ENCODE measurements around the gene TACR1. TPM values are rescaled to one million over a fixed set of nuclear protein-coding genes. Genes with fewer than 3 reads are reported as not detected.

The TACR1 gene
- total RNA-seq, 1 experiment from 2014 or later, result not detected

DNA sequence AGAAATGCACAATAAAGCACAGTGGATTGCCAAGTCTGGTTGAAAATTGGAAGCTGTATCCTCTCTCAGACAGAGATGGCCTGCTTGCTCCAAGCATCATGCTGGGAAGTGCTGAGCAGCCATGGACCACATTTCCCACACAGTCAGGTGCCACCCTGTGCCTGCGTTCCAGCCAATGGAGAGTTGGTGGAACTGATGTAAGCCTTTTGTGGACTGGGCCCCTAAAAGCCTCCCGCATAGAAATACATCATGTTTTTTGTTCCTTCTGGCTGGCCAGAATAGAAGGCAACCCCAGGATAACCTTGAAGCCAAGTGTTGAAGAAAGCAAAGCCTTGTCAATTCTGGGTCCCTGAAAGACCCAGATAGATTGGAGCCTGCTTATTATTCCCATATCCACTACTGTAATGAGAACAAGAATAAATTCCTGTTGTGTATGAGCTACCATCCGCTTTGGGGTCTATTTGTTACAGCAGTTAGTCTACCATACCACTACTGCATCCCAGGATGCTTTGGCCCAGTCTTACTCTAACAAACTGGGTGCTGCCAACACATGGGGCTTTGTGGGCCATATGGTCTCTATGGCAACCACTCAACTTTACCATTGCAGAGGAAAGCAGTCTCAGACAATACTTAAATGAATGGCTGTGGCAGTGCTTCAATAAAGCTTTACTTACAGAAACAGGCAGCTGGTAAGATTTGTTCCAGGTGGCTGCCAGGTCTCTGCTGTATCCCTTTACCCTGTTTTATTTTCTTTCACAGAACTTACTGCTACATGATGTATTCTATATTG lies 175.5 kb downstream of the TACR1 start:
- no peak overlapping the region for H3K27ac ChIP-seq (ENCODE audit: low read depth, low read length)
- POLR2A ChIA-PET, result no interaction called here
- TF ChIP-seq CBX3 (IDR thresholded peaks at IDR 0.05; ENCODE audit: low read depth), result no peak
- ATAC-seq (no peak), DNase-seq (ENCODE audit: low read depth, low spot score) (no peak)
- no peak overlapping the region for H3K4me3 ChIP-seq (replicated peaks in 1 of 2; ENCODE audit: low read depth in 1 of 2, low read length in 2 of 2)
- BruUV-seq (replicated peaks), result no TSS peak
- intact Hi-C loops (cut with micrococcal nuclease), result no loop called here
- no peaks in the 10 kb centered on the region for H3K79me2 ChIP-seq (ENCODE audit: insufficient read depth, low read length)
- CTCF ChIA-PET, result no interaction called here
- H3K4me1 ChIP-seq (ENCODE audit: control insufficient read depth in 1 of 2, insufficient read depth in 2 of 2, low read length in 2 of 2), result no peaks in the 10 kb centered on the region
- no peak overlapping the region for H3K9ac ChIP-seq (ENCODE audit: low read length)
- H3K36me3 ChIP-seq (ENCODE audit: control insufficient read depth in 1 of 2, insufficient read depth in 2 of 2, low read length in 2 of 2), result no peaks in the 10 kb centered on the region
- H3K9me3 ChIP-seq (ENCODE audit: control insufficient read depth in 1 of 2, insufficient read depth in 1 of 2, low read depth in 1 of 2, low read length in 2 of 2), result no peaks in the 10 kb centered on the region
- H3K4me2 ChIP-seq (ENCODE audit: low read length), result no peak overlapping the region
- H3K27me3 ChIP-seq (ENCODE audit: insufficient read depth, low read length), result no peaks in the 10 kb centered on the region
- no peaks in the 10 kb centered on the region for H3K9me2 ChIP-seq (ENCODE audit: insufficient read depth)
- H4K20me1 ChIP-seq (ENCODE audit: insufficient read depth), result no peaks in the 10 kb centered on the region
- RAD21 ChIA-PET (ENCODE audit: low non-redundant PET in 1 of 2, low total read pairs in 2 of 2, uncharacterized antibody in 2 of 2, unreplicated experiment in 2 of 2), result no interaction called here
- H2AFZ ChIP-seq (ENCODE audit: low read depth, low read length, poor library complexity, severe bottlenecking), result no peak overlapping the region

DNA sequence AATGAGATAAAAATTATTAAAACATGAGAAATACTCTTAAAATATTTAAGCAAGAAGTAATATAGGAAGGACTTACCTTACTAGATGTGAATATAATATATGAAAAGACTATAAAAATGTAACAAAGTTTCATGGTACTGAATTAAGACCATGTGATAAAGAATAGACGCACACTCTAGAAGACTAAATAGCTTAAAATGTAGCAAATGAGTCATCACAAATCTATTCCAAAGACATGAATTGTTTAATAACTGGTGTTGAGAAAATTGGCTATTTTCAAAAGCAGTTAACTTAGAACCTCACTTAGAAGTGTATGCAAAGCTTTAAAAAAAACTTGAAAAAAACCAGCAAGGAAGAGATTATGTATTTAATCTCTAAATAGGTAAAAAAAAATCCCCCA lies 176.8 kb downstream of the TACR1 start:
- POLR2A ChIA-PET, result no interaction called here
- Histone ChIP-seq H4K20me1 (ENCODE audit: insufficient read depth) (no peaks in the 10 kb centered on the region), H3K36me3 (ENCODE audit: control insufficient read depth in 1 of 2, insufficient read depth in 2 of 2, low read length in 2 of 2) (no peaks in the 10 kb centered on the region), H3K79me2 (ENCODE audit: insufficient read depth, low read length) (no peaks in the 10 kb centered on the region), H3K9me3 (ENCODE audit: control insufficient read depth in 1 of 2, insufficient read depth in 1 of 2, low read depth in 1 of 2, low read length in 2 of 2) (no peaks in the 10 kb centered on the region), H3K4me1 (ENCODE audit: control insufficient read depth in 1 of 2, insufficient read depth in 2 of 2, low read length in 2 of 2) (no peaks in the 10 kb centered on the region), H2AFZ (ENCODE audit: low read depth, low read length, poor library complexity, severe bottlenecking) (no peak overlapping the region), H3K4me2 (ENCODE audit: low read length) (no peak overlapping the region), H3K27me3 (ENCODE audit: insufficient read depth, low read length) (no peaks in the 10 kb centered on the region), H3K27ac (ENCODE audit: low read depth, low read length) (no peak overlapping the region), H3K9ac (ENCODE audit: low read length) (no peak overlapping the region), H3K9me2 (ENCODE audit: insufficient read depth) (no peaks in the 10 kb centered on the region), H3K4me3 (replicated peaks in 1 of 2; ENCODE audit: low read depth in 1 of 2, low read length in 2 of 2) (no peak overlapping the region)
- intact Hi-C loops (cut with micrococcal nuclease), result no loop called here
- RAD21 ChIA-PET (ENCODE audit: low non-redundant PET in 1 of 2, low total read pairs in 2 of 2, uncharacterized antibody in 2 of 2, unreplicated experiment in 2 of 2), result no interaction called here
- DNase-seq (ENCODE audit: low read depth, low spot score) (no peak), ATAC-seq (no peak)
- BruUV-seq (replicated peaks), result no TSS peak
- CTCF ChIA-PET, result interaction anchor here (1.2 kb wide), 1 partner anchor 15 kb away, joined by 3 read pairs; no protein-coding TSS in a partner anchor
- no peak for TF ChIP-seq ELF1 (IDR thresholded peaks at IDR 0.05; ENCODE audit: borderline replicate concordance, low read depth)
- no peak for TF ChIP-seq EZH2 (IDR thresholded peaks at IDR 0.05)
- TF ChIP-seq SRF (IDR thresholded peaks at IDR 0.05; ENCODE audit: low read depth), result no peak
- TF ChIP-seq, protein P1, sequence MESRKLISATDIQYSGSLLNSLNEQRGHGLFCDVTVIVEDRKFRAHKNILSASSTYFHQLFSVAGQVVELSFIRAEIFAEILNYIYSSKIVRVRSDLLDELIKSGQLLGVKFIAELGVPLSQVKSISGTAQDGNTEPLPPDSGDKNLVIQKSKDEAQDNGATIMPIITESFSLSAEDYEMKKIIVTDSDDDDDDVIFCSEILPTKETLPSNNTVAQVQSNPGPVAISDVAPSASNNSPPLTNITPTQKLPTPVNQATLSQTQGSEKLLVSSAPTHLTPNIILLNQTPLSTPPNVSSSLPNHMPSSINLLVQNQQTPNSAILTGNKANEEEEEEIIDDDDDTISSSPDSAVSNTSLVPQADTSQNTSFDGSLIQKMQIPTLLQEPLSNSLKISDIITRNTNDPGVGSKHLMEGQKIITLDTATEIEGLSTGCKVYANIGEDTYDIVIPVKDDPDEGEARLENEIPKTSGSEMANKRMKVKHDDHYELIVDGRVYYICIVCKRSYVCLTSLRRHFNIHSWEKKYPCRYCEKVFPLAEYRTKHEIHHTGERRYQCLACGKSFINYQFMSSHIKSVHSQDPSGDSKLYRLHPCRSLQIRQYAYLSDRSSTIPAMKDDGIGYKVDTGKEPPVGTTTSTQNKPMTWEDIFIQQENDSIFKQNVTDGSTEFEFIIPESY (IDR thresholded peaks at IDR 0.05; ENCODE audit: extremely low read depth, insufficient replicate concordance, low read length), result no peak
- TF ChIP-seq, protein P2, sequence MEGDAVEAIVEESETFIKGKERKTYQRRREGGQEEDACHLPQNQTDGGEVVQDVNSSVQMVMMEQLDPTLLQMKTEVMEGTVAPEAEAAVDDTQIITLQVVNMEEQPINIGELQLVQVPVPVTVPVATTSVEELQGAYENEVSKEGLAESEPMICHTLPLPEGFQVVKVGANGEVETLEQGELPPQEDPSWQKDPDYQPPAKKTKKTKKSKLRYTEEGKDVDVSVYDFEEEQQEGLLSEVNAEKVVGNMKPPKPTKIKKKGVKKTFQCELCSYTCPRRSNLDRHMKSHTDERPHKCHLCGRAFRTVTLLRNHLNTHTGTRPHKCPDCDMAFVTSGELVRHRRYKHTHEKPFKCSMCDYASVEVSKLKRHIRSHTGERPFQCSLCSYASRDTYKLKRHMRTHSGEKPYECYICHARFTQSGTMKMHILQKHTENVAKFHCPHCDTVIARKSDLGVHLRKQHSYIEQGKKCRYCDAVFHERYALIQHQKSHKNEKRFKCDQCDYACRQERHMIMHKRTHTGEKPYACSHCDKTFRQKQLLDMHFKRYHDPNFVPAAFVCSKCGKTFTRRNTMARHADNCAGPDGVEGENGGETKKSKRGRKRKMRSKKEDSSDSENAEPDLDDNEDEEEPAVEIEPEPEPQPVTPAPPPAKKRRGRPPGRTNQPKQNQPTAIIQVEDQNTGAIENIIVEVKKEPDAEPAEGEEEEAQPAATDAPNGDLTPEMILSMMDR (IDR thresholded peaks at IDR 0.05 in 2 of 3, conservative IDR thresholded peaks at IDR 0.05 in 1 of 3; ENCODE audit: borderline replicate concordance in 1 of 3, insufficient read depth in 1 of 3, low read depth in 2 of 3, low read length in 2 of 3), result no peak
- no peak for TF ChIP-seq JUND (IDR thresholded peaks at IDR 0.05)
- TF ChIP-seq, protein P3, sequence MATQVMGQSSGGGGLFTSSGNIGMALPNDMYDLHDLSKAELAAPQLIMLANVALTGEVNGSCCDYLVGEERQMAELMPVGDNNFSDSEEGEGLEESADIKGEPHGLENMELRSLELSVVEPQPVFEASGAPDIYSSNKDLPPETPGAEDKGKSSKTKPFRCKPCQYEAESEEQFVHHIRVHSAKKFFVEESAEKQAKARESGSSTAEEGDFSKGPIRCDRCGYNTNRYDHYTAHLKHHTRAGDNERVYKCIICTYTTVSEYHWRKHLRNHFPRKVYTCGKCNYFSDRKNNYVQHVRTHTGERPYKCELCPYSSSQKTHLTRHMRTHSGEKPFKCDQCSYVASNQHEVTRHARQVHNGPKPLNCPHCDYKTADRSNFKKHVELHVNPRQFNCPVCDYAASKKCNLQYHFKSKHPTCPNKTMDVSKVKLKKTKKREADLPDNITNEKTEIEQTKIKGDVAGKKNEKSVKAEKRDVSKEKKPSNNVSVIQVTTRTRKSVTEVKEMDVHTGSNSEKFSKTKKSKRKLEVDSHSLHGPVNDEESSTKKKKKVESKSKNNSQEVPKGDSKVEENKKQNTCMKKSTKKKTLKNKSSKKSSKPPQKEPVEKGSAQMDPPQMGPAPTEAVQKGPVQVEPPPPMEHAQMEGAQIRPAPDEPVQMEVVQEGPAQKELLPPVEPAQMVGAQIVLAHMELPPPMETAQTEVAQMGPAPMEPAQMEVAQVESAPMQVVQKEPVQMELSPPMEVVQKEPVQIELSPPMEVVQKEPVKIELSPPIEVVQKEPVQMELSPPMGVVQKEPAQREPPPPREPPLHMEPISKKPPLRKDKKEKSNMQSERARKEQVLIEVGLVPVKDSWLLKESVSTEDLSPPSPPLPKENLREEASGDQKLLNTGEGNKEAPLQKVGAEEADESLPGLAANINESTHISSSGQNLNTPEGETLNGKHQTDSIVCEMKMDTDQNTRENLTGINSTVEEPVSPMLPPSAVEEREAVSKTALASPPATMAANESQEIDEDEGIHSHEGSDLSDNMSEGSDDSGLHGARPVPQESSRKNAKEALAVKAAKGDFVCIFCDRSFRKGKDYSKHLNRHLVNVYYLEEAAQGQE (IDR thresholded peaks at IDR 0.05; ENCODE audit: low read depth), result no peak
- TF ChIP-seq SIN3A (IDR thresholded peaks at IDR 0.05; ENCODE audit: low read depth), result no peak
- no peak for TF ChIP-seq POLR2A (IDR thresholded peaks at IDR 0.05; ENCODE audit: borderline replicate concordance, extremely low read depth, insufficient read depth, insufficient read length)
- TF ChIP-seq CBX3 (IDR thresholded peaks at IDR 0.05; ENCODE audit: low read depth), result no peak
- no peak for TF ChIP-seq YY1 (IDR thresholded peaks at IDR 0.05; ENCODE audit: extremely low read depth, insufficient replicate concordance, low read depth, low read length)

All from HCT116 (cell line).